ENCODE results near the gene MYO5A. TPM values are rescaled to one million over a fixed set of nuclear protein-coding genes. Genes with fewer than 3 reads are reported as not detected.
A peak's percentile ranks its signal among the peaks of the same experiment; 100 is the strongest.

The MYO5A gene
- total RNA-seq, 1 donor from 2014 or later, result 31.2 TPM

GRCh38 chr15:52523192-52523591 is 5.5 kb downstream of the MYO5A start:
- Histone ChIP-seq H3K9me3 (no peaks in the 10 kb centered on the region), H3K27ac (peak overlapping the region; percentile 31), H3K4me1 (peaks cover 28% of the 10 kb centered on the region), H3K27me3 (no peaks in the 10 kb centered on the region), H3K4me3 (no peak overlapping the region), H3K36me3 (no peaks in the 10 kb centered on the region)
- TF ChIP-seq POLR2A (IDR thresholded peaks at IDR 0.05), result no peak
- TF ChIP-seq CTCF (IDR thresholded peaks at IDR 0.05), result no peak
- peak in 1 of 2 donors; percentile 13 for TF ChIP-seq POLR2AphosphoS5 (IDR thresholded peaks at IDR 0.05; ENCODE audit: insufficient read depth in 1 of 2, low read depth in 1 of 2)
- no peak for DNase-seq (ENCODE audit: extremely low spot score in 2 of 2)
- intact Hi-C loops (cut with DNase I), result no loop called here

GRCh38 chr15:52521682-52522081 is 7.0 kb downstream of the MYO5A start:
- H3K36me3 ChIP-seq, result no peaks in the 10 kb centered on the region
- no peak overlapping the region for H3K4me3 ChIP-seq
- intact Hi-C loops (cut with DNase I), result no loop called here
- no peaks in the 10 kb centered on the region for H3K27me3 ChIP-seq
- peaks cover 28% of the 10 kb centered on the region for H3K4me1 ChIP-seq
- no peak for TF ChIP-seq POLR2A (IDR thresholded peaks at IDR 0.05)
- TF ChIP-seq CTCF (IDR thresholded peaks at IDR 0.05), result no peak
- no peak for TF ChIP-seq POLR2AphosphoS5 (IDR thresholded peaks at IDR 0.05; ENCODE audit: insufficient read depth in 1 of 2, low read depth in 1 of 2)
- no peak overlapping the region for H3K27ac ChIP-seq
- DNase-seq (ENCODE audit: extremely low spot score in 2 of 2), result no peak
- no peaks in the 10 kb centered on the region for H3K9me3 ChIP-seq

GRCh38 chr15:52520421-52520820 is 8.3 kb downstream of the MYO5A start:
- DNase-seq (ENCODE audit: extremely low spot score in 2 of 2), result no peak
- TF ChIP-seq POLR2AphosphoS5 (IDR thresholded peaks at IDR 0.05; ENCODE audit: insufficient read depth in 1 of 2, low read depth in 1 of 2) (no peak), POLR2A (IDR thresholded peaks at IDR 0.05) (no peak), CTCF (IDR thresholded peaks at IDR 0.05) (no peak)
- Histone ChIP-seq H3K36me3 (no peaks in the 10 kb centered on the region), H3K4me3 (no peak overlapping the region), H3K4me1 (peaks cover 36% of the 10 kb centered on the region), H3K27ac (no peak overlapping the region), H3K9me3 (no peaks in the 10 kb centered on the region), H3K27me3 (no peaks in the 10 kb centered on the region)
- intact Hi-C loops (cut with DNase I), result no loop called here

- intact Hi-C loops (cut with DNase I), result no loop called here
- TF ChIP-seq POLR2AphosphoS5 (IDR thresholded peaks at IDR 0.05; ENCODE audit: insufficient read depth in 1 of 2, low read depth in 1 of 2) (no peak), POLR2A (IDR thresholded peaks at IDR 0.05) (no peak)
- Histone ChIP-seq H3K4me3 (no peak overlapping the region), H3K4me1 (peaks cover 45% of the 10 kb centered on the region), H3K27me3 (no peaks in the 10 kb centered on the region), H3K27ac (no peak overlapping the region), H3K9me3 (no peaks in the 10 kb centered on the region), H3K36me3 (no peaks in the 10 kb centered on the region)
- no peak for DNase-seq (ENCODE audit: extremely low spot score in 2 of 2)
These were observed 10.0 kb downstream of the MYO5A start for GRCh38 chr15:52518487-52519371.

GRCh38 chr15:52517014-52517413 is 11.7 kb downstream of the MYO5A start:
- Histone ChIP-seq H3K4me3 (no peak overlapping the region), H3K4me1 (peaks cover 37% of the 10 kb centered on the region), H3K27me3 (no peaks in the 10 kb centered on the region), H3K36me3 (no peaks in the 10 kb centered on the region), H3K27ac (no peak overlapping the region), H3K9me3 (no peaks in the 10 kb centered on the region)
- intact Hi-C loops (cut with DNase I), result no loop called here
- DNase-seq (ENCODE audit: extremely low spot score in 2 of 2), result no peak
- TF ChIP-seq CTCF (IDR thresholded peaks at IDR 0.05), result no peak
- TF ChIP-seq POLR2A (IDR thresholded peaks at IDR 0.05), result no peak
- no peak for TF ChIP-seq POLR2AphosphoS5 (IDR thresholded peaks at IDR 0.05; ENCODE audit: insufficient read depth in 1 of 2, low read depth in 1 of 2)
